ENCODE results near the gene INO80.

- TF ChIP-seq CTCF (IDR thresholded peaks at IDR 0.05) (no peak), POLR2A (IDR thresholded peaks at IDR 0.05; ENCODE audit: low read depth) (no peak)
Measured at GRCh38 chr15:41032079-41032328, 84.1 kb downstream of the INO80 start.

Data from esophagus muscularis mucosa (tissue), 3 donors.